ENCODE results near the gene PRRC2C.
"Not testable (repeated sequence)": the region's sequence is repeated elsewhere in the genome, so short reads cannot be mapped to it uniquely, and the experiment has no call there.

The PRRC2C gene

GRCh38 chr1:171583591-171584201 lies 98.4 kb downstream of the PRRC2C start:
- no peak for DNase-seq (ENCODE audit: low read depth in 3 of 3, low spot score in 1 of 3)

- no peak for DNase-seq (ENCODE audit: low read depth in 3 of 3, low spot score in 1 of 3)
Measured at GRCh38 chr1:171585715-171586114, 100.4 kb downstream of the PRRC2C start.

- no peak for DNase-seq (ENCODE audit: low read depth in 3 of 3, low spot score in 1 of 3)
Measured at GRCh38 chr1:171588230-171588629, 102.9 kb downstream of the PRRC2C start.

- no peak for DNase-seq (ENCODE audit: low read depth in 3 of 3, low spot score in 1 of 3)
Measured at GRCh38 chr1:171590022-171590421, 104.7 kb downstream of the PRRC2C start.

- no peak for DNase-seq (ENCODE audit: low read depth in 3 of 3, low spot score in 1 of 3)
Measured at GRCh38 chr1:171595324-171595723, 110.0 kb downstream of the PRRC2C start.

- no peak for DNase-seq (ENCODE audit: low read depth in 3 of 3, low spot score in 1 of 3)
Measured at GRCh38 chr1:171596119-171596518, 110.8 kb downstream of the PRRC2C start.

- no peak for DNase-seq (ENCODE audit: low read depth in 3 of 3, low spot score in 1 of 3)
Measured at GRCh38 chr1:171596705-171597104, 111.4 kb downstream of the PRRC2C start.

GRCh38 chr1:171597203-171597602 lies 111.9 kb downstream of the PRRC2C start:
- DNase-seq (ENCODE audit: low read depth in 3 of 3, low spot score in 1 of 3), result no peak

GRCh38 chr1:171600310-171600709 lies 115.0 kb downstream of the PRRC2C start:
- not testable (repeated sequence) for DNase-seq (ENCODE audit: low read depth in 3 of 3, low spot score in 1 of 3)

GRCh38 chr1:171600862-171601261 lies 115.5 kb downstream of the PRRC2C start:
- no peak for DNase-seq (ENCODE audit: low read depth in 3 of 3, low spot score in 1 of 3)

GRCh38 chr1:171603042-171603441 lies 117.7 kb downstream of the PRRC2C start:
- not testable (repeated sequence) for DNase-seq (ENCODE audit: low read depth in 3 of 3, low spot score in 1 of 3)

- DNase-seq (ENCODE audit: low read depth in 3 of 3, low spot score in 1 of 3), result no peak
Measured at GRCh38 chr1:171606402-171606941, 121.1 kb downstream of the PRRC2C start.

GRCh38 chr1:171610385-171610784 lies 125.1 kb downstream of the PRRC2C start:
- no peak for DNase-seq (ENCODE audit: low read depth in 3 of 3, low spot score in 1 of 3)

- no peak for DNase-seq (ENCODE audit: low read depth in 3 of 3, low spot score in 1 of 3)
Measured at GRCh38 chr1:171611306-171611705, 126.0 kb downstream of the PRRC2C start.

- DNase-seq (ENCODE audit: low read depth in 3 of 3, low spot score in 1 of 3), result no peak
Measured at GRCh38 chr1:171613282-171613681, 128.0 kb downstream of the PRRC2C start.

- not testable (repeated sequence) for DNase-seq (ENCODE audit: low read depth in 3 of 3, low spot score in 1 of 3)
Measured at GRCh38 chr1:171615122-171615906, 130.0 kb downstream of the PRRC2C start.

GRCh38 chr1:171616586-171616985 lies 131.3 kb downstream of the PRRC2C start:
- no peak for DNase-seq (ENCODE audit: low read depth in 3 of 3, low spot score in 1 of 3)

- no peak for DNase-seq (ENCODE audit: low read depth in 3 of 3, low spot score in 1 of 3)
Measured at GRCh38 chr1:171622152-171622462, 136.8 kb downstream of the PRRC2C start, which contains the start of gene MYOCOS. MYOCOS (plus strand) TSS chr1:171622243; CDS start chr1:171623884, 1,641 bp downstream.

GRCh38 chr1:171623651-171624331 lies 138.5 kb downstream of the PRRC2C start:
- DNase-seq (ENCODE audit: low read depth in 3 of 3, low spot score in 1 of 3), result no peak

GRCh38 chr1:171625225-171625624 lies 139.9 kb downstream of the PRRC2C start:
- DNase-seq (ENCODE audit: low read depth in 3 of 3, low spot score in 1 of 3), result no peak

GRCh38 chr1:171627020-171627419 lies 141.7 kb downstream of the PRRC2C start:
- no peak for DNase-seq (ENCODE audit: low read depth in 3 of 3, low spot score in 1 of 3)

GRCh38 chr1:171628225-171628624 lies 142.9 kb downstream of the PRRC2C start:
- DNase-seq (ENCODE audit: low read depth in 3 of 3, low spot score in 1 of 3), result no peak

All from stimulated activated CD4-positive, alpha-beta T cell treated with anti-CD3 and anti-CD28 coated beads, TNF-alpha, amount 100 ng/mL, for 1 hour (primary cell).